Hepatocyte (in vitro differentiated cells): Measurements from ENCODE around the gene DPYD. TPM values are rescaled to one million over a fixed set of nuclear protein-coding genes. Genes with fewer than 3 reads are reported as not detected.

Source experiments
- DNase-seq: peaks from one replicate; pipeline ENCODE4 v3.0.0-alpha.2; 2016; ENCODE audit warnings: low spot score
- H2AFZ ChIP-seq: fragments of 200-600 bp; sonication (generic); 2 replicates; pipeline ENCODE4 v1.6.0; 2016; ENCODE audit warnings: antibody characterized with exemption, mild to moderate bottlenecking
- H3K27ac ChIP-seq: fragments of 200-600 bp; sonication (generic); 2 replicates; pipeline ENCODE4 v1.5.1; 2016; ENCODE audit warnings: mild to moderate bottlenecking
- H3K27me3 ChIP-seq: fragments of 200-600 bp; sonication (generic); 2 replicates; pipeline ENCODE4 v1.6.1; 2016
- H3K36me3 ChIP-seq: fragments of 200-600 bp; sonication (generic); replicated peaks from 2 replicates; pipeline ENCODE4 v1.5.1; 2016; ENCODE audit warnings: low read depth; ENCODE audit not compliant: insufficient read depth
- H3K4me1 ChIP-seq: fragments of 200-600 bp; sonication (generic); 2 replicates; pipeline ENCODE4 v1.5.1; 2016; ENCODE audit warnings: mild to moderate bottlenecking, moderate library complexity; ENCODE audit not compliant: insufficient read depth
- H3K4me2 ChIP-seq: fragments of 200-600 bp; sonication (generic); 2 replicates; pipeline ENCODE4 v1.6.0; 2016
- H3K4me3 ChIP-seq: fragments of 200-600 bp; sonication (generic); 2 replicates; pipeline ENCODE4 v1.5.1; 2016; ENCODE audit warnings: mild to moderate bottlenecking
- H3K79me2 ChIP-seq: fragments of 200-600 bp; sonication (generic); 2 replicates; pipeline ENCODE4 v1.6.0; 2017; ENCODE audit warnings: mild to moderate bottlenecking
- H3K9me2 ChIP-seq: fragments of 200-600 bp; sonication (generic); replicated peaks from 2 replicates; pipeline ENCODE4 v1.6.0; 2017; ENCODE audit warnings: mild to moderate bottlenecking; ENCODE audit not compliant: insufficient read depth
- H3K9me3 ChIP-seq: fragments of 200-600 bp; sonication (generic); 2 replicates; pipeline ENCODE4 v1.5.1; 2016; ENCODE audit warnings: low read depth, mild to moderate bottlenecking
- H4K20me1 ChIP-seq: fragments of 200-600 bp; sonication (generic); 2 replicates; pipeline ENCODE4 v1.6.0; 2016; ENCODE audit warnings: mild to moderate bottlenecking; ENCODE audit not compliant: insufficient read depth, poor library complexity, severe bottlenecking
- EZH2 ChIP-seq: fragments of 200-600 bp; sonication (generic); IDR thresholded peaks from 2 replicates; pipeline ENCODE4 v1.6.1; 2016; ENCODE audit warnings: antibody characterized with exemption, mild to moderate bottlenecking, borderline replicate concordance
- EZH2phosphoT487 ChIP-seq: fragments of 200-600 bp; sonication (generic); IDR thresholded peaks from one replicate; pipeline ENCODE4 v1.6.1; 2018; ENCODE audit warnings: antibody characterized with exemption, mild to moderate bottlenecking, low read depth, moderate library complexity; ENCODE audit not compliant: unreplicated experiment, severe bottlenecking
- whole genome bisulfite sequencing: methylation state at CpG from one replicate; pipeline ENCODE4 v1.1.6; 2016; ENCODE audit warnings: low lambda C conversion rate; ENCODE audit errors: missing lambda C conversion rate; 5-methylcytosine and 5-hydroxymethylcytosine counted together
- polyA plus RNA-seq: library from polyadenylated mRNA; unstranded; fragments of >200 nt; fragmentation: Nextera tagmentation; extraction: Ambion mirVana; gene quantifications from 2 replicates; pipeline ENCODE4 v1.2.1, GENCODE V29; 2016
- total RNA-seq: library from RNA; depleted of rRNA; stranded (reverse); fragments of >200 nt; gene quantifications from 2 replicates; pipeline ENCODE4 v1.2.3, GENCODE V29; 2014
- TF ChIP-seq, protein P1 (sequence below): fragments of 200-600 bp; sonication (generic); IDR thresholded peaks from 2 replicates; pipeline ENCODE4 v1.5.1; 2016; ENCODE audit warnings: antibody characterized with exemption, mild to moderate bottlenecking; ENCODE audit not compliant: poor library complexity

The DPYD gene
- total and polyA plus RNA-seq, 2 experiments from 2014 or later = 7.5 to 21.8 TPM

GRCh38 chr1:97844552-97845089, 76.2 kb downstream of the DPYD start:
- no peak for TF ChIP-seq EZH2
- no peak for TF ChIP-seq EZH2phosphoT487
- TF ChIP-seq, protein P1, sequence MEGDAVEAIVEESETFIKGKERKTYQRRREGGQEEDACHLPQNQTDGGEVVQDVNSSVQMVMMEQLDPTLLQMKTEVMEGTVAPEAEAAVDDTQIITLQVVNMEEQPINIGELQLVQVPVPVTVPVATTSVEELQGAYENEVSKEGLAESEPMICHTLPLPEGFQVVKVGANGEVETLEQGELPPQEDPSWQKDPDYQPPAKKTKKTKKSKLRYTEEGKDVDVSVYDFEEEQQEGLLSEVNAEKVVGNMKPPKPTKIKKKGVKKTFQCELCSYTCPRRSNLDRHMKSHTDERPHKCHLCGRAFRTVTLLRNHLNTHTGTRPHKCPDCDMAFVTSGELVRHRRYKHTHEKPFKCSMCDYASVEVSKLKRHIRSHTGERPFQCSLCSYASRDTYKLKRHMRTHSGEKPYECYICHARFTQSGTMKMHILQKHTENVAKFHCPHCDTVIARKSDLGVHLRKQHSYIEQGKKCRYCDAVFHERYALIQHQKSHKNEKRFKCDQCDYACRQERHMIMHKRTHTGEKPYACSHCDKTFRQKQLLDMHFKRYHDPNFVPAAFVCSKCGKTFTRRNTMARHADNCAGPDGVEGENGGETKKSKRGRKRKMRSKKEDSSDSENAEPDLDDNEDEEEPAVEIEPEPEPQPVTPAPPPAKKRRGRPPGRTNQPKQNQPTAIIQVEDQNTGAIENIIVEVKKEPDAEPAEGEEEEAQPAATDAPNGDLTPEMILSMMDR = no peak
- H3K9me3 ChIP-seq = no peaks in the 10 kb centered on the region
- H3K4me3 ChIP-seq = no peak overlapping the region
- no peak overlapping the region for H3K27ac ChIP-seq
- no peaks in the 10 kb centered on the region for H3K36me3 ChIP-seq
- H4K20me1 ChIP-seq = no peaks in the 10 kb centered on the region
- no peaks in the 10 kb centered on the region for H3K4me1 ChIP-seq
- WGBS = 96% methylated on average over 5 of the region's 5 CpGs
- no peaks in the 10 kb centered on the region for H3K79me2 ChIP-seq
- no peak overlapping the region for H3K4me2 ChIP-seq
- no peak for DNase-seq
- no peaks in the 10 kb centered on the region for H3K27me3 ChIP-seq
- H3K9me2 ChIP-seq = no peaks in the 10 kb centered on the region
- H2AFZ ChIP-seq = no peak overlapping the region

- WGBS = 66% methylated on average over 1 of the region's 1 CpG
- H3K27me3 ChIP-seq = no peaks in the 10 kb centered on the region
- no peaks in the 10 kb centered on the region for H3K4me1 ChIP-seq
- H2AFZ ChIP-seq = no peak overlapping the region
- H3K79me2 ChIP-seq = no peaks in the 10 kb centered on the region
- H3K27ac ChIP-seq = no peak overlapping the region
- no peaks in the 10 kb centered on the region for H3K9me2 ChIP-seq
- H3K9me3 ChIP-seq = no peaks in the 10 kb centered on the region
- no peaks in the 10 kb centered on the region for H3K36me3 ChIP-seq
- TF ChIP-seq, protein P1 = no peak
- no peak overlapping the region for H3K4me3 ChIP-seq
- H3K4me2 ChIP-seq = no peak overlapping the region
- DNase-seq = no peak
- no peaks in the 10 kb centered on the region for H4K20me1 ChIP-seq
Observed at GRCh38 chr1:97841338-97841737, 79.5 kb downstream of the DPYD start.

DNA sequence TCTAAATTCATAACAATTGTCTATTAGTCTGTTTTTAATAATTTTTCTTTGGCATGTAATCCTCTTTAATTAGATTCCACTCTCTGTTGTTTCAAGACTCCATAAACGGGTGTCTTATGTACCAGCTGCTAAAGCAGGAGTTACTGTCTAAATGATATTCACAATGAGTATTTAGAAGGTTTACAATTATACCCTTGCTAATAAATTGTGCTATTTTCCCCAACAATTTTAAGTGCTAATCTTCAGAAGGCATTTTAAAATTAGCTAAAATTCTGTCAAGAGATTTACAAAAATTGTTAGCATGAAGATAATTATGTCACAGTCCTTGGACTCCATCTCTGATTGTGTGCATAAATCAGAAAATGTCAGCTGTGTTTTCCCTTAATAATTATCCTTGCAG, 83.7 kb downstream of the DPYD start:
- no peaks in the 10 kb centered on the region for H3K36me3 ChIP-seq
- H3K27ac ChIP-seq = no peak overlapping the region
- TF ChIP-seq EZH2 = no peak
- TF ChIP-seq, protein P1 = no peak
- no peak for TF ChIP-seq EZH2phosphoT487
- no peaks in the 10 kb centered on the region for H3K79me2 ChIP-seq
- no peaks in the 10 kb centered on the region for H4K20me1 ChIP-seq
- no peaks in the 10 kb centered on the region for H3K4me1 ChIP-seq
- H3K9me2 ChIP-seq = no peaks in the 10 kb centered on the region
- H3K9me3 ChIP-seq = no peaks in the 10 kb centered on the region
- WGBS = 55% methylated on average over 1 of the region's 1 CpG
- no peak overlapping the region for H3K4me2 ChIP-seq
- no peak overlapping the region for H2AFZ ChIP-seq
- no peak overlapping the region for H3K4me3 ChIP-seq
- DNase-seq = no peak
- no peaks in the 10 kb centered on the region for H3K27me3 ChIP-seq

DNA sequence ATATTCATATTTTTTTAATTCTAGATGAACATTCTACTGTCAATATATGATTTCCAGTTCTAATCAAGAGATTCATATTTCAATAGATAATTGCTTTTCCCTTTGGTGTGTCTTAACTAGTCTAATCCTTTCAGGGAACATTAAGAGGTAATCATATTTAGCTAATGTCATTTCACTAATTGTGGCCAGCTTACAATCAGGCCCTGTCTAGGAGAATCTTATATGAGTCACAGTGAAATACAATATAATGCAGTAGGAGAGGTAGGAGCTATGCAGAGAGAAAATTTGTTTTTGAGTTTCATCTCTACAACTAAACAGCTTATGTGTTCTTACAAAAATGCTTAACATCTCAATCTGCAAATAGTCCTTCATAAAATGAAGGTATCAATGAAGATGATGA, 85.9 kb downstream of the DPYD start:
- H3K9me2 ChIP-seq = no peaks in the 10 kb centered on the region

More for the DNA sequence above, 85.9 kb downstream of the DPYD start:
- Histone ChIP-seq H3K36me3 (no peaks in the 10 kb centered on the region), H3K27me3 (no peaks in the 10 kb centered on the region), H3K27ac (no peak overlapping the region), H3K9me3 (no peaks in the 10 kb centered on the region), H3K4me3 (no peak overlapping the region), H3K4me2 (no peak overlapping the region), H4K20me1 (no peaks in the 10 kb centered on the region), H3K79me2 (no peaks in the 10 kb centered on the region), H3K4me1 (no peaks in the 10 kb centered on the region), H2AFZ (no peak overlapping the region)
- DNase-seq = no peak
- TF ChIP-seq EZH2phosphoT487 (no peak), EZH2 (no peak)
- TF ChIP-seq, protein P1 = no peak
